ENCODE data around the gene STEEP1. TPM values are rescaled to one million over a fixed set of nuclear protein-coding genes. Genes with fewer than 3 reads are reported as not detected.
A peak's percentile ranks its signal among the peaks of the same experiment; 100 is the strongest.

Gene STEEP1
- total RNA-seq, 1 experiment from 2014 or later: 104 TPM

DNA sequence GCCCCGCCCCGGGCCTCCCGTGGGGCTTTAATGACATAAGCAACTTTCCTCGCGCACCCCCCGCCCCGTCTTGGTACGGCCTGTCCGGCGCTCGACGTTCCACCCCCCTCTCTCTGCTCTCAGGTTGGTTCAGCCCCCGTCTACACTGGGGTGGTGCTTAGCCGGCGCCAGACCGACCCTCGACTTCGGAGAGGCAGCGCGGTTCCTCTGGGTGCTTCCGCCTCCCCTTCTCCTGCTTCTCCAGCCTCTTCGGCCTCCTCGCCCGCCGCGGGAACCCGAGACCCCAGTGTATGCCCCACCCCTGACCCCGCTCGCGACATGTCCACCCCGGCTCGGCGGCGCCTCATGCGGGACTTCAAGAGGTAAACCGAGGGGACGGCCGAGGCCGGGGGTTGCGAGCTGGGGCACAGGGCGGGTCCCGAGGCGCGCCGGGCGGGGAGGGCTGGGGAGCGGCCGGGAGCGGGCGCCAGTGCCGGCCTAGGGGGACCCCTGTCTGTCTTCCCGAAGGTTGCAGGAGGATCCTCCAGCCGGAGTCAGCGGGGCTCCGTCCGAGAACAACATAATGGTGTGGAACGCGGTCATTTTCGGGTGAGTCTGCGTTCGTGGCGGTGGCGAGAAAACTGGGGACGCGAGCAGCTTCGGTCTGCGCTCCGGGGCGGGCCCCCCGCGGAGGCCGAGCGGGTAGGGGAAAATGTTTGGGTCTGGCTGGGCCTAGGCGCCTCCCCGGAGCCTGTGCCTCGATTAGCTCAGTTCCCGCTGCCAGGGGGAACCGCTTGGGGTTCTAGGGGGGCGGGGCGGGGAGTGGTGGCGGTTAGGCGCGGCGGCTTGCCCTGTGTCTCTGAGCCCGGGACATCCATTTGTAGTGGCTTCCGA, 9.4 kb upstream of the STEEP1 start, which contains the start of gene UBE2A:
TSS of gene UBE2A (plus strand) at position 170 of the 873 bp plus-strand sequence. CDS start at position 319, 149 bp downstream.
- BruUV-seq (replicated peaks): no TSS peak
- Histone ChIP-seq H3K9me3 (ENCODE audit: low read length) (no peaks in the 10 kb centered on the region), H4K20me1 (ENCODE audit: low read length) (no peaks in the 10 kb centered on the region), H3K79me2 (ENCODE audit: low read length) (peaks cover 24% of the 10 kb centered on the region), H3K9ac (ENCODE audit: low read length) (peak within 1 kb of the TSS; percentile 89), H3K27me3 (ENCODE audit: low read length) (no peaks in the 10 kb centered on the region), H3K4me3 (ENCODE audit: low read length) (peak within 1 kb of the TSS; percentile 92), H3K9me2 (replicated peaks; ENCODE audit: low read length) (no peaks in the 10 kb centered on the region), H2AFZ (ENCODE audit: low read length) (peak within 1 kb of the TSS; percentile 99), H3K27ac (ENCODE audit: low read length) (peak within 1 kb of the TSS; percentile 71), H3F3A (ENCODE audit: low read length, unreplicated experiment) (no peaks in the 10 kb centered on the region), H3K4me1 (ENCODE audit: insufficient read depth, low read length) (peaks cover 19% of the 10 kb centered on the region), H3K36me3 (ENCODE audit: low read depth, low read length) (peaks cover 7% of the 10 kb centered on the region), H3K4me2 (ENCODE audit: low read length) (peak within 1 kb of the TSS; percentile 93)
- POLR2A ChIA-PET (ENCODE audit: unreplicated experiment): interaction anchor here (0.6 kb wide), 2 partner anchors 10 to 278 kb away, joined by 3 to 6 read pairs; partner anchors contain the start of gene UPF3B
- TF ChIP-seq EZH2 (IDR thresholded peaks at IDR 0.05; ENCODE audit: low read length, unreplicated experiment) (no peak), EZH2phosphoT487 (IDR thresholded peaks at IDR 0.05; ENCODE audit: borderline replicate concordance, low read length) (no peak)
- TF ChIP-seq, protein P1, sequence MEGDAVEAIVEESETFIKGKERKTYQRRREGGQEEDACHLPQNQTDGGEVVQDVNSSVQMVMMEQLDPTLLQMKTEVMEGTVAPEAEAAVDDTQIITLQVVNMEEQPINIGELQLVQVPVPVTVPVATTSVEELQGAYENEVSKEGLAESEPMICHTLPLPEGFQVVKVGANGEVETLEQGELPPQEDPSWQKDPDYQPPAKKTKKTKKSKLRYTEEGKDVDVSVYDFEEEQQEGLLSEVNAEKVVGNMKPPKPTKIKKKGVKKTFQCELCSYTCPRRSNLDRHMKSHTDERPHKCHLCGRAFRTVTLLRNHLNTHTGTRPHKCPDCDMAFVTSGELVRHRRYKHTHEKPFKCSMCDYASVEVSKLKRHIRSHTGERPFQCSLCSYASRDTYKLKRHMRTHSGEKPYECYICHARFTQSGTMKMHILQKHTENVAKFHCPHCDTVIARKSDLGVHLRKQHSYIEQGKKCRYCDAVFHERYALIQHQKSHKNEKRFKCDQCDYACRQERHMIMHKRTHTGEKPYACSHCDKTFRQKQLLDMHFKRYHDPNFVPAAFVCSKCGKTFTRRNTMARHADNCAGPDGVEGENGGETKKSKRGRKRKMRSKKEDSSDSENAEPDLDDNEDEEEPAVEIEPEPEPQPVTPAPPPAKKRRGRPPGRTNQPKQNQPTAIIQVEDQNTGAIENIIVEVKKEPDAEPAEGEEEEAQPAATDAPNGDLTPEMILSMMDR (conservative IDR thresholded peaks at IDR 0.05; ENCODE audit: low read depth, low read length): 0 out of 2 replicates have a peak, but pooled peaks have one; percentile 30
- DNase-seq (peak; percentile 86), ATAC-seq (peak; percentile 85)
- intact Hi-C loops (cut with micrococcal nuclease): loop anchor here (1.0 to 2.0 kb wide), 2 partner anchors 9 to 58 kb away; partner anchors contain the start of gene STEEP1
- CTCF ChIA-PET: interaction anchor here (0.5 to 0.6 kb wide), 3 partner anchors 56 to 278 kb away, joined by 3 to 5 read pairs (median 3); partner anchors contain the start of gene UPF3B

DNA sequence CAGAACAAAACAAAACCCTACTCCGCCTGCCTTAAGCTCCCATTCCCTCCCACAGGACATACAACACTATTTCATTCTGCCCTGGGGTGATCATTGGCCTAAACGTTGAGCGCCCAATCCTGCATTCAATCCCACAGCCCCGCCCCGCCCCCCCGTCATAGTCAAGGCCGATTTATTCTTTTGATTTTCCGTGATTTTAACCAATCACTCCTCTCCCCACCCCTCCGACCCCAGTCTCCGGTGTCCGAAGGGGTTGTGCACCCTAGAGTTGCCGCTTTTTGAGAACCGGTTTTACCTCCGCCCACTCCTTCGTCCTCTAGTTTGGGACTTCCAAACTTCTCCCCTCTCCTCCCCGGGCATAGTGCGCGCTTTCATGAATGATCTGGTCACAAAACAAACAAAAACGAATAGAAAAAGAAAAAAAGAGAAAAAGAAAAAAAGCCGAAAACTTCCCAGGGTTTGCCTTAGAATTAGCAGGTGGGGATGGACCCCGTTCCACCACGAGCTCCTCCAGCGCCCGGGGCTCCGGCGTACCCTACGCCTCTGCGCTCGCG, 8.7 kb upstream of the STEEP1 start:
- ChIA-PET POLR2A (ENCODE audit: unreplicated experiment) (interaction anchor here (0.6 kb wide), 1 partner anchor 9 kb away, joined by 3 read pairs; no protein-coding TSS in a partner anchor), CTCF (interaction anchor here (0.5 to 0.6 kb wide), 2 partner anchors 56 to 279 kb away, joined by 3 to 5 read pairs; partner anchors contain the start of gene UPF3B)
- no peaks in the 10 kb centered on the region for H3F3A ChIP-seq (ENCODE audit: low read length, unreplicated experiment)
- H3K27me3 ChIP-seq (ENCODE audit: low read length): no peaks in the 10 kb centered on the region
- H3K9ac ChIP-seq (ENCODE audit: low read length): peak overlapping the region; percentile 89
- H3K27ac ChIP-seq (ENCODE audit: low read length): peak overlapping the region; percentile 71
- peaks cover 19% of the 10 kb centered on the region for H3K4me1 ChIP-seq (ENCODE audit: insufficient read depth, low read length)
- peak; percentile 51 for DNase-seq
- H4K20me1 ChIP-seq (ENCODE audit: low read length): no peaks in the 10 kb centered on the region
- no peaks in the 10 kb centered on the region for H3K9me3 ChIP-seq (ENCODE audit: low read length)
- intact Hi-C loops (cut with micrococcal nuclease): loop anchor here (1.0 to 2.0 kb wide), 2 partner anchors 9 to 57 kb away; partner anchors contain the start of gene STEEP1
- H3K79me2 ChIP-seq (ENCODE audit: low read length): peaks cover 24% of the 10 kb centered on the region
- TF ChIP-seq EZH2 (IDR thresholded peaks at IDR 0.05; ENCODE audit: low read length, unreplicated experiment) (no peak), EZH2phosphoT487 (IDR thresholded peaks at IDR 0.05; ENCODE audit: borderline replicate concordance, low read length) (no peak)
- TF ChIP-seq, protein P1 (conservative IDR thresholded peaks at IDR 0.05; ENCODE audit: low read depth, low read length): no peak
- peak overlapping the region; percentile 93 for H3K4me2 ChIP-seq (ENCODE audit: low read length)
- ATAC-seq: peak; percentile 47
- peak overlapping the region; percentile 92 for H3K4me3 ChIP-seq (ENCODE audit: low read length)
- H3K9me2 ChIP-seq (replicated peaks; ENCODE audit: low read length): no peaks in the 10 kb centered on the region
- no TSS peak for BruUV-seq (replicated peaks)
- H2AFZ ChIP-seq (ENCODE audit: low read length): peak overlapping the region; percentile 99
- H3K36me3 ChIP-seq (ENCODE audit: low read depth, low read length): peaks cover 7% of the 10 kb centered on the region

Data from PC-3 (cell line).